Measurements from ENCODE around the gene CAMK2D.

CAMK2D gene

GRCh38 chr4:113423631-113424030 lies 337.9 kb downstream of the CAMK2D start:
- DNase-seq: no peak

- DNase-seq: no peak
Measured at GRCh38 chr4:113420938-113421337, 340.6 kb downstream of the CAMK2D start.

- no peak for DNase-seq
Measured at GRCh38 chr4:113419631-113420030, 341.9 kb downstream of the CAMK2D start.

GRCh38 chr4:113411496-113411938 lies 350.0 kb downstream of the CAMK2D start:
- DNase-seq: no peak

GRCh38 chr4:113410686-113411085 lies 350.9 kb downstream of the CAMK2D start:
- DNase-seq: no peak

- DNase-seq: no peak
Measured at GRCh38 chr4:113409181-113409580, 352.4 kb downstream of the CAMK2D start.

- no peak for DNase-seq
Measured at GRCh38 chr4:113407409-113407808, 354.1 kb downstream of the CAMK2D start.

GRCh38 chr4:113406723-113407016 lies 354.9 kb downstream of the CAMK2D start:
- no peak for DNase-seq

- DNase-seq: no peak
Measured at GRCh38 chr4:113405874-113406722, 355.4 kb downstream of the CAMK2D start.

GRCh38 chr4:113404841-113405240 lies 356.7 kb downstream of the CAMK2D start:
- DNase-seq: no peak

- no peak for DNase-seq
Measured at GRCh38 chr4:113404167-113404571, 357.4 kb downstream of the CAMK2D start.
